GM12891 (cell line): Measurements from ENCODE around the gene ANO3.

Source experiments
- DNase-seq: peaks from one replicate; pipeline ENCODE4 v3.0.0; 2011; ENCODE audit warnings: low spot score; ENCODE audit not compliant: insufficient read length
- FAIRE-seq: peaks from 2 replicates; lab custom pipeline; 2011; peaks lifted over from hg19 to GRCh38; lab: Jason Lieb, UNC
- PAX5 ChIP-seq: IDR thresholded peaks from 2 replicates; pipeline ENCODE4 v1.6.1; 2011; ENCODE audit warnings: low read length, moderate library complexity, mild to moderate bottlenecking; ENCODE audit not compliant: insufficient read depth, severe bottlenecking
- POLR2A ChIP-seq: IDR thresholded peaks from 2 replicates; pipeline ENCODE4 v1.6.1; 2011; ENCODE audit warnings: low read depth, low read length, control low read depth
- POLR2AphosphoS5 ChIP-seq: IDR thresholded peaks from 2 replicates; pipeline ENCODE4 v1.6.1; 2011; ENCODE audit warnings: low read depth, low read length, control low read depth
- POU2F2 ChIP-seq: IDR thresholded peaks from 2 replicates; pipeline ENCODE4 v1.6.1; 2011; ENCODE audit warnings: low read depth, mild to moderate bottlenecking, control low read depth, low read length, moderate library complexity
- SPI1 ChIP-seq: IDR thresholded peaks from 2 replicates; pipeline ENCODE4 v1.6.1; 2011; ENCODE audit warnings: low read depth, low read length, control low read depth
- TAF1 ChIP-seq: IDR thresholded peaks from 2 replicates; pipeline ENCODE4 v1.6.1; 2011; ENCODE audit warnings: low read depth, low read length, control low read depth

ANO3 gene

DNA sequence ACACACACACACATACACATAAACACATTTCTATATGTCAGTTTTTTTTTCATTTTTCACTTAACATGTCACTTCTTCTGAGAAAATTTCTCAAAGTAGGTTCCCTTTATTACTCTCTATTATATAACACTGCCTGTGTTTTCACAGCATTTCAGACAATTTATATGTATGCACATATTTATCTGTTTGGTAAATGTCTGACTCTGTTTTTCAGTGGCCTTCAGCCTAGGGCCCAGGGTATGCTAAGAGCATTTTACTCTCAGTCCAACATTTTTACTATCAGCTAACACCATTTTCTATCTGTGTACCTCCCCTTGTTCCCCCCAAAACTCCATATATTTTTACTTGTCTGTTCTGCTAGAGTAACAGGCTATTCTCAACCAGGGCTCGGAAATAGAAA lies 92.3 kb downstream of the ANO3 start:
- FAIRE-seq (no peak), DNase-seq (no peak)
- no peak for TF ChIP-seq TAF1
- TF ChIP-seq POLR2A = no peak
- TF ChIP-seq POLR2AphosphoS5 = no peak
- no peak for TF ChIP-seq POU2F2
- no peak for TF ChIP-seq SPI1
- TF ChIP-seq PAX5 = no peak

DNA sequence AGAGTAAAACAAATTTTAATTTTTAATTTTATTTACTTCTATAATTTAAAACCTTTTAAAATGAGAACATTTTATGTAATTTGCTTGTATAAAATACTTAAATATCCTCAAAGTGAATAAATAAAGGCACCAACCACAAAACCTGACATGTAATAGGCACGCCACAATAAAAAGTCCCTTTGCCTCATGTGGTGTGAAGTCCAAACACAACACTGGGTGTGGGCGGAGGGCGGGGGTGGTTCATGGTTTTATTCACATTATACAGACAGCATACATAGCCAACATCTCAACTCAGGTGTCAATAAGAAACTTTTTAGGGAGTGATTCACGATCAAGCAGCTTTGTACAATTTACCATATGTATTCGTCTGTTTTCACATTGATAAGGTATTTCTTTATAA lies 107.9 kb downstream of the ANO3 start:
- no peak for TF ChIP-seq SPI1
- no peak for TF ChIP-seq POLR2AphosphoS5
- no peak for TF ChIP-seq POLR2A
- TF ChIP-seq TAF1 = no peak
- no peak for TF ChIP-seq POU2F2
- TF ChIP-seq PAX5 = no peak
- DNase-seq (no peak), FAIRE-seq (no peak)

DNA sequence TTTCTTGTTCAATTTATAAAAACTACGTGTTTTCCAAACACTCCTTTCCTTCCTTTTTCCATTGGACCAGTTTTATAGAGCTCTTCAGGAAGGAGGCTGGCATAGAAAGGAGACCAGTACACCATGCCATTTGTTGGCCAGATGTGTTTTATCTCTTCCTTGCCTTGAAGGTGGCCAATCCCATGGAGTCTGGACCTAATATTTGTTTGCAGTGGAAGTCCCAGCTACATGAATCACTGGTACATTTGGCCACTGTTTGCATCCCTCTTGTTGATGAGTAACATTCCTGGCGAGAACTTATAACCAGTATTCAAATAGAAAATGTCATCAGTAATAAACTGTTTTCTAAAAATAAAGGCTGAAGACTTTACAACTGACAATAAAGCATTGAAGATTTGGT lies 110.2 kb downstream of the ANO3 start:
- DNase-seq (no peak), FAIRE-seq (no peak)

DNA sequence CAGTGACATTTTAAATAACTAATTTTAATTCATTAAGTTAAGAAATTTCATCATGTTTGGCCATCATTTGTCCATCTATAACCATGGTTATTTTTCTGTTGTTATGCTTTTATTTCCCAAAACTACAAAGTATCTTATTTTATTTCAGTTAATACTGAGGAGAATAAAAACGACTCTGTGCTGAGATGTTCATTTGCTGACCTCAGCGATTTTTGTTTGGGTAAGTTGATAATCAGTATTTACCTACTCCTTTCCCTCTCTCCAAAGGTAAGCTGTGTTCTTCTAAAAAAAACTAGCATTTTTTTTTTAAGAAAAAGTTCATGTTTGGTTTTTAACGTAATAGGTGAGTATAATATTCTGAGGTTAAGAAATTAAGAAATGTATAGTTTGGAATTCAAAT lies 111.7 kb downstream of the ANO3 start:
- DNase-seq (no peak), FAIRE-seq (no peak)
- TF ChIP-seq POLR2A (no peak), POU2F2 (no peak), SPI1 (no peak), POLR2AphosphoS5 (no peak), TAF1 (no peak), PAX5 (no peak)

More for the DNA sequence above, 110.2 kb downstream of the ANO3 start:
- no peak for TF ChIP-seq POLR2A
- TF ChIP-seq SPI1 = no peak
- TF ChIP-seq POU2F2 = no peak
- no peak for TF ChIP-seq POLR2AphosphoS5
- no peak for TF ChIP-seq TAF1
- no peak for TF ChIP-seq PAX5

DNA sequence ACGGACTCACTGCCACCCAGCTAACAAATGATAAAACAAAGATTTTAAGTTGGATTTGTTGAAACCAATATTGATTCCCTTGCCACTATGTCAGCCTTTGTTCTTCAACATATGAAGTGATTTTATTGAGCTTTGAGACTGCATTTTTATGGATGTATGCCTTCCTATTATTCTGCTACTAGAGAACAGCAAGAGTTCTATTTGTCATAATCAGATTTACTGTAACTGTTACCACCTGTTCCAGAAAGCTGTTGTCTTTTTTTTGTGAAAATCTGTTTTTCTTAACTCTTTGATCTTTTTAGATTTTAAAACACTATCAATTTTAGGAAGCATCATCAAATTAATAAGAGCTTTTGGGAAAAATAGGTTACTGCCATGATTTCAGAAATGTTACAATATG lies 125.7 kb downstream of the ANO3 start:
- DNase-seq (no peak), FAIRE-seq (no peak)
- TF ChIP-seq POLR2A = no peak
- TF ChIP-seq POLR2AphosphoS5 = no peak
- TF ChIP-seq SPI1 = no peak
- TF ChIP-seq PAX5 = no peak
- no peak for TF ChIP-seq POU2F2

DNA sequence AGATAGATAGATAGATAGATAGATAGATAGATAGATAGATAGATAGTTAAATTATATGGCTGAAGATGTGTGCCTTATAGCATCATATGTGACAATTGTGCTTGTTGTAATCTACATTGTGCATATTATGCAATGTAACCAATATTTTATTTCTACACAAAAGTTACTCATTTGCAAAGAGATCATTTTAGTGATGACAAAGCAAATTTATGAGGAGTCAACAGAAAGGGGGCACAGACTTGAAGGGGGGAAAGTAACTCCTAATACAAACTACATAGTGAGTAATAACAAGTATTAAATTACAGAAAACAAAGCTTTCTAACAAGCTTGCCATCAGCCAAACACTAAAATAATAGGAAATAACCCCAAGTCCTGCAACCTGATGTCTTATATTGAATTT lies 133.3 kb downstream of the ANO3 start:
- TF ChIP-seq PAX5 (no peak), SPI1 (no peak), TAF1 (no peak), POLR2AphosphoS5 (no peak), POLR2A (no peak), POU2F2 (no peak)
- FAIRE-seq = no peak

DNA sequence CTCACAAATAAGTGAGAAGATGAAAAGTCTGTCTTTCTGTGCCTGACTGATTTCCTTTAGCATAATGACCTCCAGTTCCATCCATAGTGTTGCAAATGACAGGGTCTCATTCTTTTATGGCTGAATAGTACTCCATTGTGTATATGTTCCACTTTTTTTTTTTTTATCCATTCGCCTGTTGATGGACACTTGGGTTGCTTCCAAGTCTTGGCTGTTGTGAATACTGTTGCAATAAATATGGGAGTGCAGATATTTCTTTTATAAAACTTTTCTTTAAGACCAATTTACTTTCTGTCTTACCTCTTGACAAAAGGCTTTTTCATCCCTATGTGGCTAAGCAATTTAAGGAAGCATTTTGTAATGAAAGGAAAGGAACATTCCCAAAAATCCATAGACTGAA lies 135.6 kb downstream of the ANO3 start:
- TF ChIP-seq SPI1 (no peak), POU2F2 (no peak), TAF1 (no peak), POLR2A (no peak), PAX5 (no peak), POLR2AphosphoS5 (no peak)
- DNase-seq (no peak), FAIRE-seq (no peak)

More for the DNA sequence above, 133.3 kb downstream of the ANO3 start:
- DNase-seq = no peak

DNA sequence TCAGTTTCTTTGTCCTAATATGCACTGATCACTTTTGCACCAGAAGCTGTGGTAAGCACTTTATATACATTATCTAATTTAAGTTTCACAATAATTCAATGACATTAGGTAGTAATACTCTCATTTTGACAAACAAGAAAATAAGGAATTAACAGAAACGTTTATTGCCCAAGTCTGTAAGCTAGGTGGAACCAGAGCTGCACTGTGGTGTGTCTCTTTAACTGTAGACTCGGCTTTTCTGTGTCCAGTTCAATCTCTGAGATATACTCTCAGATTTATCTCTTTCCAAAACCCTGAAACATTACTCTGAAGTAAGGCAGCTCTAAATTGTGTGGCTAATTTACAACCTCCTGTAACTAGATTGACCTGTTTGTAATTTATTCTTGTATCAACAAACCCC lies 139.1 kb downstream of the ANO3 start:
- no peak for DNase-seq
- no peak for TF ChIP-seq POU2F2
- no peak for TF ChIP-seq PAX5
- no peak for TF ChIP-seq TAF1
- no peak for TF ChIP-seq POLR2A
- TF ChIP-seq SPI1 = no peak
- TF ChIP-seq POLR2AphosphoS5 = no peak
- no peak for FAIRE-seq

DNA sequence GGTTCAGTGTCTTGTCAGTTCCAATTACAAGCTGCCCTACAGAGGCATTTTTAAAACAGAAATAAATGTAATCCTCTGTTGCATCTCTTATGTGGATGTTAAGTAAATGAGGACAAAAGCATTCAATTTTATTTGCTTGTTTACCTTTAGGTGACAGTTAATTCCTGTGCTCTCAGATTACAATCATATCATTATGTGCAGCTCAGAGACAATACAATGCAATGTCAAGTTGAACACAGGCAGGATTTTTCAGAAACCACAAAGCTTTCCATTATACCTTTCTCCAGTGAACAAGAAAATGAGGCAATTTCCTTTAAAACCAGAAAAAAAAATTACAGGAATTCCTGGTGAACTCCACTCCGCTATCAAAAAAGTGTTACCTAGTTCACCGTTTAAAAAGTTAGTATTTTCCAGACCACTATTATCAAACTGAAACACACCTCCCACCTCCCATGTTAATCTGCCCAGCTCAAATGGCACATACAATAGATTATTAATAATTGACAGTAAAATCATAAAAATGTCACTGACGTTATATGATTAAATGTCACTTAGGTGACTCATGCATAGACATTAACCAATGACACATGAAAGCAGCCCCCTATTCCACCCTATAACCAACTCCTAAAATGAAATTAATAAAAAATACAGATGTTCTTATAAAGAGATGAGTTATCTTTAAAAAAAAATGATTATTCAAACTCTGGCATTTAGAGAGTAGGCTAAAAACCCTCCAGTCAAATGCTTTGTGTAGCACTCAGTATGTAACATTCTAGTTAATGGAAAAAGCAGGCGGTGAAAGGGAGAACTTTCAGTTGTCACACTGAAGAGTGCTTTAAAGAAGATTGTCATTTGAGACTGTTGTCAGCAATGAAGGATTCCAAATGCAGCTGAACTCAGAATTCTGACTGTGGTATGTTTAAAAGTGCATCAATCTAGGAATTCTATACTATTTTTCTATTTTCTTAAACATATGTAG lies 141.6 kb downstream of the ANO3 start:
- no peak for FAIRE-seq
- no peak for TF ChIP-seq POU2F2
- no peak for TF ChIP-seq PAX5
- no peak for TF ChIP-seq TAF1
- no peak for TF ChIP-seq SPI1
- no peak for TF ChIP-seq POLR2A
- no peak for TF ChIP-seq POLR2AphosphoS5
- DNase-seq = no peak
